Common myeloid progenitor, CD34-positive (primary cell): ENCODE data around the gene TALDO1.

ENCODE experiments used
- CTCF ChIA-PET: fragments of 350-600 bp; sonication (Branson Sonifier 250); formaldehyde crosslinking; loops from one replicate; lab custom pipeline; 2021; ENCODE audit warnings: antibody characterized with exemption; lab: Charles Lee
- POLR2A ChIA-PET: fragments of 350-600 bp; sonication (Branson Sonifier 250); formaldehyde crosslinking; loops from one replicate; lab custom pipeline; 2021; ENCODE audit warnings: antibody characterized with exemption; lab: Charles Lee
- DNase-seq, 3 donors: peaks; one replicate each; pipeline versions ENCODE4 v3.0.0 to v3.0.0-alpha.2; 2013
- H3K27ac ChIP-seq, 2 experiments: 1 replicate in 1 of 2; 2 replicates in 1 of 2; pipeline ENCODE4 v1.7.0; 2013; ENCODE audit warnings: inconsistent platforms in 2 of 2, low read length in 2 of 2, mild to moderate bottlenecking in 2 of 2, low read depth in 1 of 2, moderate library complexity in 1 of 2; ENCODE audit not compliant: severe bottlenecking in 2 of 2, insufficient read depth in 1 of 2, poor library complexity in 1 of 2
- H3K27me3 ChIP-seq, 5 experiments: replicated peaks in 2 of 5; 1 replicate in 3 of 5; 2 replicates in 2 of 5; pipeline versions ENCODE4 v1.6.1 to v1.7.0; 2013; ENCODE audit warnings: low read length in 4 of 5, mild to moderate bottlenecking in 2 of 5, moderate library complexity in 2 of 5, inconsistent platforms in 1 of 5; ENCODE audit not compliant: insufficient read depth in 5 of 5, control insufficient read depth in 4 of 5
- H3K36me3 ChIP-seq, 4 experiments: 1 replicate in 2 of 4; 2 replicates in 2 of 4; pipeline versions ENCODE4 v1.6.1 to v1.7.0; 2013; ENCODE audit warnings: low read length in 3 of 4, control low read depth in 1 of 4, mild to moderate bottlenecking in 1 of 4; ENCODE audit not compliant: control insufficient read depth in 4 of 4, insufficient read depth in 4 of 4
- H3K4me1 ChIP-seq, 4 experiments: 1 replicate in 3 of 4; 2 replicates in 1 of 4; pipeline versions ENCODE4 v1.6.1 to v1.7.1; 2013; ENCODE audit warnings: low read length in 3 of 4, mild to moderate bottlenecking in 3 of 4, control low read depth in 1 of 4, inconsistent platforms in 1 of 4, moderate library complexity in 1 of 4; ENCODE audit not compliant: control insufficient read depth in 4 of 4, insufficient read depth in 4 of 4; ENCODE audit errors: control extremely low read depth in 1 of 4
- H3K4me3 ChIP-seq, 7 experiments: 1 replicate in 4 of 7; 2 replicates in 3 of 7; pipeline versions ENCODE4 v1.5.1 to v1.7.0; 2013; ENCODE audit warnings: mild to moderate bottlenecking in 7 of 7, low read length in 6 of 7, moderate library complexity in 6 of 7, inconsistent platforms in 2 of 7, low read depth in 2 of 7, control low read depth in 1 of 7; ENCODE audit not compliant: insufficient read depth in 4 of 7, control insufficient read depth in 1 of 7; ENCODE audit errors: extremely low read depth in 1 of 7
- H3K9me3 ChIP-seq, 5 experiments: 1 replicate in 4 of 5; 2 replicates in 1 of 5; pipeline versions ENCODE4 v1.6.1 to v1.7.1; 2013; ENCODE audit warnings: low read length in 4 of 5, mild to moderate bottlenecking in 2 of 5, inconsistent platforms in 1 of 5, low read depth in 1 of 5, moderate library complexity in 1 of 5; ENCODE audit not compliant: control insufficient read depth in 4 of 5, insufficient read depth in 2 of 5; ENCODE audit errors: control extremely low read depth in 1 of 5
- WGBS: methylation state at CpG from one replicate; pipeline ENCODE4 v1.1.5; 2013; ENCODE audit not compliant: insufficient coverage; 5-methylcytosine and 5-hydroxymethylcytosine counted together

The TALDO1 gene

GRCh38 chr11:812390-812789 lies 65.1 kb downstream of the TALDO1 start:
- DNase-seq = no peak
- Histone ChIP-seq H3K9me3 (no peaks in the 10 kb centered on the region), H3K4me1 (peaks cover 8 to 33% (median 23%) of the 10 kb centered on the region in 4 experiments), H3K4me3 (no peak overlapping the region), H3K27ac (no peak overlapping the region), H3K36me3 (peaks cover 5 to 36% (median 29%) of the 10 kb centered on the region in 4 experiments), H3K27me3 (no peaks in the 10 kb centered on the region)
- 100% methylated on average over 3 of the region's 3 CpGs for WGBS
- CTCF ChIA-PET = interaction anchor here (1.1 to 2.6 kb wide), 4 partner anchors 7 to 28 kb away, joined by 3 to 9 read pairs (median 4); no protein-coding TSS in a partner anchor
- POLR2A ChIA-PET = interaction anchor here (1.1 to 1.5 kb wide), 2 partner anchors 9 to 22 kb away, joined by 3 to 4 read pairs; no protein-coding TSS in a partner anchor

GRCh38 chr11:813072-813455 lies 65.8 kb downstream of the TALDO1 start:
- H3K9me3 ChIP-seq = no peaks in the 10 kb centered on the region
- H3K4me3 ChIP-seq = no peak overlapping the region
- DNase-seq = no peak
- POLR2A ChIA-PET = no interaction called here
- peaks cover 8 to 28% (median 23%) of the 10 kb centered on the region in 4 experiments for H3K4me1 ChIP-seq
- CTCF ChIA-PET = interaction anchor here (1.5 to 1.6 kb wide), 2 partner anchors 29 to 30 kb away, joined by 3 to 4 read pairs; partner anchors contain the start of genes POLR2L and TSPAN4
- H3K27me3 ChIP-seq = no peaks in the 10 kb centered on the region
- H3K27ac ChIP-seq = no peak overlapping the region
- peaks cover 5 to 36% (median 29%) of the 10 kb centered on the region in 4 experiments for H3K36me3 ChIP-seq
- 92% methylated on average over 6 of the region's 6 CpGs for WGBS

DNA sequence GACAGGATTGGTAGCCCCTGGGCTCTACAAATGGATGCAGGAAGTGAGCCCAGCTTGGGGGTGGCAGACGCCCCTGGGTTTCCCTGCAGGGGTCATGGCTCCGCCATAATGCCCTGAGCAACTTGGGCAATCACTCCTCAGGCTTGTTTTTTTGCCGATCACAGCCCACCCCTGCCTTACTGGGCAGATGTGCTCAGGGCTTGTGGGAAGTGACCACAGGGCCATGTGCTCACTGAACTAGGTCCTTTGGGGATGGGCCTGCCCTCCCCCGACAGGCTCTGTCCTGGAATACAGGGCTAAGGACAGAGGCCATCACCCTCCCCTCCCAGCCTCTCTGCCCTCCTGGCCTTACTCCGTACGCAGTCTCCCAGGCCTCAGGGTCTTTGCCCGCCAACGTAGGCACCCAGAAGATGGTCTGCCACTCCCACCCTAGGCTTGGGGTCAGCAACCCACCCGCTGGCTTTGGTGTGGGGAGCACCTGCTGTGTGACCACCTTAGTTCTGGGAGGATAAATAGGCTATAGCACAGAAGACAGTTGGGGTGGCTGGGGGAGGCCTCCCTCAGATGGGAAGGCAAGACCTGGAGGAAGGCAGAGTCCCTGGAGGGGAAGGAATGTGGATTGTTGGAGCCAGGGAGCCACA lies 66.3 kb downstream of the TALDO1 start:
- DNase-seq = no peak
- Histone ChIP-seq H3K27me3 (no peaks in the 10 kb centered on the region), H3K36me3 (peaks cover 5 to 36% (median 29%) of the 10 kb centered on the region in 4 experiments), H3K9me3 (no peaks in the 10 kb centered on the region), H3K4me1 (peaks cover 7 to 26% (median 20%) of the 10 kb centered on the region in 4 experiments), H3K4me3 (no peak overlapping the region), H3K27ac (no peak overlapping the region)
- ChIA-PET CTCF (interaction anchor here (1.6 kb wide), 1 partner anchor 29 kb away, joined by 4 read pairs; the partner anchor contains the start of genes POLR2L and TSPAN4), POLR2A (no interaction called here)
- WGBS = 82% methylated on average over 5 of the region's 9 CpGs
